ENCODE data around the gene ASCC3. TPM values are rescaled to one million over a fixed set of nuclear protein-coding genes. Genes with fewer than 3 reads are reported as not detected.

ASCC3 gene
- total RNA-seq, 1 experiment from 2014 or later: 40.5 TPM

DNA sequence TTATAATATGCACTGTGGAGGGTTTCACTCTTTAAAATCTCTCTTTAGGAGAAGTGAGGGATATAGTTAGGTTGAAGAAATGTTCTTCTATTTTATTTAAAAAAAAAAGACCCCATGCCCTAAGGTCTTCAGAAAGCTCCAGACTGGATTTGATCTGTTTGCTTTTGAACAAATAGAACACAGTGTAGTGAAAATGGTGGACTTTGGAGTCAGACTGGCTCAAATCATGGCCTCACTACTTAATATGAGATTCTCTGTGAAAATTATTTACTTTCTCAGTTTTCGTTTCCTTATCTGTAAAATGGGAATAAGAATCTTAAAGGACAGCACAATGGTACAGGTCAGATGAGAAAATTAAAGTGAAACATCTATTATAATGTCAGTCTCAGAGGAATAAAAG is 203.9 kb downstream of the ASCC3 start (continued):
- TF ChIP-seq, protein P1, sequence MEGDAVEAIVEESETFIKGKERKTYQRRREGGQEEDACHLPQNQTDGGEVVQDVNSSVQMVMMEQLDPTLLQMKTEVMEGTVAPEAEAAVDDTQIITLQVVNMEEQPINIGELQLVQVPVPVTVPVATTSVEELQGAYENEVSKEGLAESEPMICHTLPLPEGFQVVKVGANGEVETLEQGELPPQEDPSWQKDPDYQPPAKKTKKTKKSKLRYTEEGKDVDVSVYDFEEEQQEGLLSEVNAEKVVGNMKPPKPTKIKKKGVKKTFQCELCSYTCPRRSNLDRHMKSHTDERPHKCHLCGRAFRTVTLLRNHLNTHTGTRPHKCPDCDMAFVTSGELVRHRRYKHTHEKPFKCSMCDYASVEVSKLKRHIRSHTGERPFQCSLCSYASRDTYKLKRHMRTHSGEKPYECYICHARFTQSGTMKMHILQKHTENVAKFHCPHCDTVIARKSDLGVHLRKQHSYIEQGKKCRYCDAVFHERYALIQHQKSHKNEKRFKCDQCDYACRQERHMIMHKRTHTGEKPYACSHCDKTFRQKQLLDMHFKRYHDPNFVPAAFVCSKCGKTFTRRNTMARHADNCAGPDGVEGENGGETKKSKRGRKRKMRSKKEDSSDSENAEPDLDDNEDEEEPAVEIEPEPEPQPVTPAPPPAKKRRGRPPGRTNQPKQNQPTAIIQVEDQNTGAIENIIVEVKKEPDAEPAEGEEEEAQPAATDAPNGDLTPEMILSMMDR (IDR thresholded peaks at IDR 0.05 in 2 of 3, conservative IDR thresholded peaks at IDR 0.05 in 1 of 3; ENCODE audit: borderline replicate concordance in 1 of 3, insufficient read depth in 1 of 3, low read depth in 2 of 3, low read length in 2 of 3): no peak
- TF ChIP-seq ELF1 (IDR thresholded peaks at IDR 0.05; ENCODE audit: borderline replicate concordance, low read depth): no peak

DNA sequence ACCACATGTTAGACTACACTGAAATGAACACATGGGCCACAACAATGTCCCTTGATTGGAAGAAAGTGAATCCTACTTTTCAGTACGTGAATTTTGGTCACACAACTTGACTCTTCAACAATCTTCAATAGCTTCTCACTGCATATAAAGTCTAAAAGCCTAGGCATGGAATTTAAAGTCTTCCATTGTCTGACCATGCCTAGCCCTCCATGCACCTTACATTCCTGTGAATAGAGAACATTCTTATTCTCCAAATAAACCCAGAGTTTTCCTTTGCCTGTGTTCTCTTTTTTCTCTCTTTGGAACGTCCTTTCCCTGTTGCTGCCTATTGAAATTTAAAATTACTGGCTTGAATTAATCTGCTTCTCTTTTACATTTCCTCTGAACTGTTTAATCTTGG is 207.5 kb downstream of the ASCC3 start:
- intact Hi-C loops (cut with micrococcal nuclease): loop anchor here (10.0 kb wide), 1 partner anchor 561 kb away; no protein-coding TSS in a partner anchor
- H3K4me3 ChIP-seq (replicated peaks in 1 of 2; ENCODE audit: low read depth in 1 of 2, low read length in 2 of 2): no peak overlapping the region
- no peaks in the 10 kb centered on the region for H3K9me2 ChIP-seq (ENCODE audit: insufficient read depth)
- POLR2A ChIA-PET: no interaction called here
- H3K27me3 ChIP-seq (ENCODE audit: insufficient read depth, low read length): no peaks in the 10 kb centered on the region
- H3K9me3 ChIP-seq (ENCODE audit: control insufficient read depth in 1 of 2, insufficient read depth in 1 of 2, low read depth in 1 of 2, low read length in 2 of 2): no peaks in the 10 kb centered on the region
- RAD21 ChIA-PET (ENCODE audit: low non-redundant PET in 1 of 2, low total read pairs in 2 of 2, uncharacterized antibody in 2 of 2, unreplicated experiment in 2 of 2): no interaction called here
- no peaks in the 10 kb centered on the region for H3K79me2 ChIP-seq (ENCODE audit: insufficient read depth, low read length)
- BruUV-seq (replicated peaks): no TSS peak
- H3K27ac ChIP-seq (ENCODE audit: low read depth, low read length): no peak overlapping the region
- H4K20me1 ChIP-seq (ENCODE audit: insufficient read depth): no peaks in the 10 kb centered on the region
- TF ChIP-seq EGR1 (IDR thresholded peaks at IDR 0.05; ENCODE audit: low read depth): no peak
- TF ChIP-seq, protein P1 (IDR thresholded peaks at IDR 0.05 in 2 of 3, conservative IDR thresholded peaks at IDR 0.05 in 1 of 3; ENCODE audit: borderline replicate concordance in 1 of 3, insufficient read depth in 1 of 3, low read depth in 2 of 3, low read length in 2 of 3): no peak
- no peak for TF ChIP-seq ZFX (IDR thresholded peaks at IDR 0.05)
- TF ChIP-seq JUND (IDR thresholded peaks at IDR 0.05): no peak
- DNase-seq (ENCODE audit: low read depth, low spot score) (no peak), ATAC-seq (no peak)
- H3K4me2 ChIP-seq (ENCODE audit: low read length): no peak overlapping the region
- CTCF ChIA-PET: interaction anchor here (0.7 kb wide), 1 partner anchor 46 kb away, joined by 3 read pairs; no protein-coding TSS in a partner anchor
- H3K9ac ChIP-seq (ENCODE audit: low read length): no peak overlapping the region
- H3K4me1 ChIP-seq (ENCODE audit: control insufficient read depth in 1 of 2, insufficient read depth in 2 of 2, low read length in 2 of 2): no peaks in the 10 kb centered on the region
- H2AFZ ChIP-seq (ENCODE audit: low read depth, low read length, poor library complexity, severe bottlenecking): no peak overlapping the region
- no peaks in the 10 kb centered on the region for H3K36me3 ChIP-seq (ENCODE audit: control insufficient read depth in 1 of 2, insufficient read depth in 2 of 2, low read length in 2 of 2)

Data from HCT116 (cell line).